IMR-90 (cell line): ENCODE results near the gene FAF1. TPM values are rescaled to one million over a fixed set of nuclear protein-coding genes. Genes with fewer than 3 reads are reported as not detected.
A peak's percentile ranks its signal among the peaks of the same experiment; 100 is the strongest.

ENCODE experiments used
- ATAC-seq: fragments of 200-7000 bp; cut with Tn5 transposase; 2 replicates; pipeline ENCODE4 v1.9.1; 2020; ENCODE audit warnings: low read depth, mild to moderate bottlenecking, moderate library complexity
- BruUV-seq: library from RNA; stranded (reverse); fragments of 400-500 nt; replicated peaks from 2 replicates; lab custom pipeline; 2021; lab: Mats Ljungman, UMichigan
- CTCF ChIA-PET: fragments of 300-600 bp; formaldehyde crosslinking; extraction: SDS; loops from one replicate; lab custom pipeline; 2021; ENCODE audit warnings: antibody characterized with exemption; lab: Yijun Ruan, JAX
- POLR2A ChIA-PET: fragments of 300-600 bp; sonication (Branson Sonifier 250); formaldehyde crosslinking; loops from one replicate; lab custom pipeline; 2022; ENCODE audit warnings: antibody characterized with exemption; ENCODE audit not compliant: unreplicated experiment; lab: Charles Lee
- DNase-seq: peaks from one replicate; pipeline ENCODE4 v3.0.0; 2013
- H2AFZ ChIP-seq: replicated peaks from 2 replicates; pipeline ENCODE3; 2013; ENCODE audit warnings: low read length, mild to moderate bottlenecking; ENCODE audit not compliant: poor library complexity
- H2AK5ac ChIP-seq: 2 replicates; pipeline ENCODE4 v1.6.1; 2013; ENCODE audit warnings: low read depth, low read length, inconsistent platforms
- H2AK9ac ChIP-seq: replicated peaks from 2 replicates; pipeline ENCODE3; 2013; ENCODE audit warnings: mild to moderate bottlenecking, low read depth, low read length, moderate library complexity; ENCODE audit not compliant: poor library complexity
- H2BK120ac ChIP-seq: 2 replicates; pipeline ENCODE4 v1.6.1; 2013; ENCODE audit warnings: low read depth, low read length, inconsistent platforms
- H2BK15ac ChIP-seq: 3 replicates; pipeline ENCODE4 v1.6.1; 2013; ENCODE audit warnings: low read depth, low read length, inconsistent platforms
- H2BK20ac ChIP-seq: 2 replicates; pipeline ENCODE4 v1.6.1; 2013; ENCODE audit warnings: low read depth, mild to moderate bottlenecking, inconsistent platforms, low read length, moderate library complexity
- H2BK5ac ChIP-seq: 2 replicates; pipeline ENCODE4 v1.6.1; 2013; ENCODE audit warnings: mild to moderate bottlenecking, low read depth, low read length, inconsistent platforms; ENCODE audit not compliant: poor library complexity, severe bottlenecking
- H3K14ac ChIP-seq: replicated peaks from 2 replicates; pipeline ENCODE4 v1.6.1; 2013; ENCODE audit warnings: low read depth, low read length, inconsistent platforms
- H3K18ac ChIP-seq: 2 replicates; pipeline ENCODE4 v1.6.1; 2013; ENCODE audit warnings: low read depth, low read length, control low read depth
- H3K23ac ChIP-seq: 2 replicates; pipeline ENCODE4 v1.6.1; 2013; ENCODE audit warnings: low read depth, low read length, inconsistent platforms
- H3K27ac ChIP-seq: 2 replicates; pipeline ENCODE4 v1.5.1; 2013; ENCODE audit warnings: mild to moderate bottlenecking, control low read depth, low read length; ENCODE audit not compliant: insufficient read depth
- H3K27me3 ChIP-seq: 2 replicates; pipeline ENCODE4 v1.6.1; 2013; ENCODE audit warnings: low read length; ENCODE audit not compliant: control insufficient read depth, insufficient read depth
- H3K36me3 ChIP-seq: 2 replicates; pipeline ENCODE4 v1.6.1; 2013; ENCODE audit warnings: low read length, mixed read lengths; ENCODE audit not compliant: control insufficient read depth, insufficient read depth
- H3K4ac ChIP-seq: 2 replicates; pipeline ENCODE4 v1.6.1; 2013; ENCODE audit warnings: low read depth, low read length, inconsistent platforms
- H3K4me1 ChIP-seq: 2 replicates; pipeline ENCODE4 v1.6.1; 2013; ENCODE audit warnings: low read length, mixed read lengths; ENCODE audit not compliant: control insufficient read depth, insufficient read depth
- H3K4me2 ChIP-seq: 2 replicates; pipeline ENCODE4 v1.6.1; 2013; ENCODE audit warnings: low read depth, mild to moderate bottlenecking, control low read depth, low read length, moderate library complexity
- H3K4me3 ChIP-seq: 2 replicates; pipeline ENCODE4 v1.5.1; 2013; ENCODE audit warnings: low read depth, mild to moderate bottlenecking, control low read depth, low read length, moderate library complexity; ENCODE audit not compliant: insufficient read depth
- H3K56ac ChIP-seq: 2 replicates; pipeline ENCODE4 v1.6.1; 2013; ENCODE audit warnings: low read length, inconsistent platforms; ENCODE audit not compliant: insufficient read depth; ENCODE audit errors: extremely low read depth
- H3K79me1 ChIP-seq, 2 experiments: 2 replicates each; pipeline ENCODE4 v1.6.1; 2013; ENCODE audit warnings: low read length in 2 of 2, inconsistent platforms in 1 of 2, low read depth in 1 of 2
- H3K9ac ChIP-seq: 2 replicates; pipeline ENCODE4 v1.6.1; 2013; ENCODE audit warnings: low read depth, low read length, control low read depth
- H3K9me1 ChIP-seq: 2 replicates; pipeline ENCODE4 v1.6.1; 2013; ENCODE audit warnings: low read length, inconsistent platforms; ENCODE audit not compliant: insufficient read depth
- H3K9me3 ChIP-seq: 2 replicates; pipeline ENCODE4 v1.6.1; 2013; ENCODE audit warnings: low read length; ENCODE audit not compliant: control insufficient read depth, insufficient read depth
- H4K20me1 ChIP-seq: 2 replicates; pipeline ENCODE4 v1.6.1; 2013; ENCODE audit warnings: low read length, inconsistent platforms; ENCODE audit not compliant: insufficient read depth
- H4K5ac ChIP-seq: 2 replicates; pipeline ENCODE4 v1.6.1; 2013; ENCODE audit warnings: mild to moderate bottlenecking, low read depth, low read length, control low read depth
- H4K8ac ChIP-seq, 2 experiments: 2 replicates each; pipeline ENCODE4 v1.6.1; 2013; ENCODE audit warnings: low read depth in 2 of 2, low read length in 2 of 2, control low read depth in 1 of 2, inconsistent platforms in 1 of 2
- H4K91ac ChIP-seq: 2 replicates; pipeline ENCODE4 v1.6.1; 2013; ENCODE audit warnings: low read depth, low read length, inconsistent platforms; ENCODE audit not compliant: insufficient read depth
- CEBPB ChIP-seq: IDR thresholded peaks from 2 replicates; pipeline ENCODE4 v1.6.1; 2012; ENCODE audit warnings: low read depth, low read length, improper control_type of control experiment
- ELK1 ChIP-seq: fragments of 150-350 bp; IDR thresholded peaks from 2 replicates; pipeline ENCODE4 v1.6.1; 2016; ENCODE audit warnings: low read depth, mild to moderate bottlenecking, low read length, moderate library complexity, borderline replicate concordance
- WGBS, 2 experiments: methylation state at CpG; one replicate each; pipeline versions ENCODE4 v1.1.5 to v1.1.7; 2013; ENCODE audit warnings: missing lambda C conversion rate in 2 of 2; ENCODE audit not compliant: insufficient read length in 1 of 2; ENCODE audit errors: extremely low coverage in 2 of 2; 5-methylcytosine and 5-hydroxymethylcytosine counted together
- dilution Hi-C: fragments of 300-500 bp; cut with HindIII; formaldehyde crosslinking; loops from one replicate; pipeline ENCODE4 v1.14.3; 2018; ENCODE audit warnings: low sequenced_read_pairs; ENCODE audit not compliant: unreplicated experiment
- in situ Hi-C: fragments of 300-500 bp; cut with MboI; formaldehyde crosslinking; loops from 3 replicates; pipeline ENCODE4 v1.14.3; 2019; ENCODE audit warnings: low sequenced_read_pairs, inconsistent platforms, mixed read lengths
- intact Hi-C: fragments of 100-400 bp; cut with micrococcal nuclease; formaldehyde crosslinking; loops from 2 replicates; pipeline ENCODE4 v1.10.0; 2022
- polyA plus RNA-seq, 3 experiments: library from polyadenylated mRNA; depleted of rRNA; stranded (reverse); fragments of >200 nt; gene quantifications; 2 replicates each; pipeline ENCODE4 v1.2.3, GENCODE V29; 2012; ENCODE audit warnings: low replicate concordance in 1 of 3
- total RNA-seq: library from RNA; depleted of rRNA; stranded (reverse); fragments of >200 nt; gene quantifications from 2 replicates; pipeline ENCODE4 v1.2.3, GENCODE V29; 2012

FAF1 gene
- total and polyA plus RNA-seq, 2 of the 4 experiments (the other 2 are of a cell fraction) = 18.8 to 72.9 TPM

DNA sequence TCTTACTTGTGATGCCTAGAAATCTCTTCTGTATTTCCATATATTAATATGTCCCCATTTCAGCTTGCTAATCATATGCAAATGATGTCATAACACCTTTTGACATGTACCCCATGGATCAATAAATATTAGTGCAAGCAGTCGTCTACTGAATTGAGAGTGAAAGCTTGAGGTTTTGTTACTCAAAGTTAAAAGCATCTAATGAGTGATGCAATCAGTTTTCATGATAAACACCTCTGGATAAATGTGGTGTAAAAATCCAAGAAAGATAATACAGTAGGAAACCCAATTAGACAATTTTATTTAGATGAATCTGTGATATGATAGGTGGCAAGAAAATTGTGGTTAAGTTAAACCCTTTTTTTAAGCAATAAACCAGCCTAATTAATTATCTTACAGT is 395.6 kb downstream of the FAF1 start:
- Histone ChIP-seq H3K18ac (no peak overlapping the region), H3K4me2 (no peak overlapping the region), H3K9ac (no peak overlapping the region), H3K27me3 (no peaks in the 10 kb centered on the region), H4K91ac (no peak overlapping the region), H3K27ac (no peak overlapping the region), H3K9me3 (no peaks in the 10 kb centered on the region), H2BK15ac (no peak overlapping the region), H3K9me1 (no peaks in the 10 kb centered on the region), H4K5ac (no peak overlapping the region), H3K4me1 (no peaks in the 10 kb centered on the region), H3K4ac (no peak overlapping the region), H3K4me3 (no peak overlapping the region), H2AK5ac (no peak overlapping the region), H3K56ac (no peak overlapping the region), H2BK20ac (no peak overlapping the region), H2AFZ (no peak overlapping the region), H3K14ac (no peak overlapping the region), H3K79me1 (no peaks in the 10 kb centered on the region), H4K20me1 (no peaks in the 10 kb centered on the region), H2AK9ac (no peak overlapping the region), H2BK120ac (no peak overlapping the region), H3K23ac (no peak overlapping the region), H4K8ac (no peak overlapping the region), H3K36me3 (no peaks in the 10 kb centered on the region), H2BK5ac (no peak overlapping the region)
- ATAC-seq = no peak
- dilution Hi-C loops = no loop called here
- CTCF ChIA-PET = interaction anchor here (1.3 kb wide), 1 partner anchor 12 kb away, joined by 3 read pairs; no protein-coding TSS in a partner anchor
- in situ Hi-C loops = no loop called here
- no peak for DNase-seq
- no TSS peak for BruUV-seq
- intact Hi-C loops = no loop called here
- WGBS, 2 experiments = no CpG with 5 or more reads among the region's 1 CpG
- POLR2A ChIA-PET = no interaction called here
- TF ChIP-seq CEBPB = peak; percentile 47; the same call in 1 of the 2 replicates
- TF ChIP-seq ELK1 = no peak
